ENCODE data around the gene PEX3. TPM values are rescaled to one million over a fixed set of nuclear protein-coding genes. Genes with fewer than 3 reads are reported as not detected.
A peak's percentile ranks its signal among the peaks of the same experiment; 100 is the strongest.

The PEX3 gene
- total RNA-seq, 3 donors from 2014 or later, result 10.0 to 13.6 (median 12.7) TPM

- TF ChIP-seq CTCF (IDR thresholded peaks at IDR 0.05), result no peak
- intact Hi-C loops (cut with DNase I, micrococcal nuclease), result no loop called here
- Histone ChIP-seq H3K9me3 (no peaks in the 10 kb centered on the region), H3K36me3 (ENCODE audit: low read depth) (no peaks in the 10 kb centered on the region), H3K4me1 (ENCODE audit: low read depth) (peaks cover 13% of the 10 kb centered on the region), H3K4me3 (peak overlapping the region; percentile 48)
- ATAC-seq (peak; percentile 77), DNase-seq (peak; percentile 67 to 78 (median 77))
Observed at GRCh38 chr6:143536461-143536865, 85.9 kb downstream of the PEX3 start.

GRCh38 chr6:143536866-143537691 lies 86.5 kb downstream of the PEX3 start:
- peak; percentile 40 for TF ChIP-seq CTCF (IDR thresholded peaks at IDR 0.05)
- peak; percentile 78 for ATAC-seq
- peak; percentile 81 to 91 (median 83) for DNase-seq
- H3K36me3 ChIP-seq (ENCODE audit: low read depth), result no peaks in the 10 kb centered on the region
- H3K4me3 ChIP-seq, result peak overlapping the region; percentile 48
- intact Hi-C loops (cut with DNase I, micrococcal nuclease), result no loop called here
- H3K9me3 ChIP-seq, result no peaks in the 10 kb centered on the region
- H3K4me1 ChIP-seq (ENCODE audit: low read depth), result peaks cover 13% of the 10 kb centered on the region

GRCh38 chr6:143538374-143538773 lies 87.8 kb downstream of the PEX3 start:
- Histone ChIP-seq H3K4me3 (no peak overlapping the region), H3K36me3 (ENCODE audit: low read depth) (no peaks in the 10 kb centered on the region), H3K4me1 (ENCODE audit: low read depth) (peaks cover 13% of the 10 kb centered on the region), H3K9me3 (no peaks in the 10 kb centered on the region)
- intact Hi-C loops (cut with DNase I, micrococcal nuclease), result no loop called here
- DNase-seq (no peak), ATAC-seq (no peak)
- TF ChIP-seq CTCF (IDR thresholded peaks at IDR 0.05), result no peak

GRCh38 chr6:143539106-143539505 lies 88.5 kb downstream of the PEX3 start:
- intact Hi-C loops (cut with DNase I, micrococcal nuclease), result no loop called here
- Histone ChIP-seq H3K4me1 (ENCODE audit: low read depth) (peaks cover 16% of the 10 kb centered on the region), H3K4me3 (no peak overlapping the region), H3K9me3 (no peaks in the 10 kb centered on the region), H3K36me3 (ENCODE audit: low read depth) (no peaks in the 10 kb centered on the region)
- TF ChIP-seq CTCF (IDR thresholded peaks at IDR 0.05), result no peak
- ATAC-seq, result no peak
- DNase-seq, result no peak

- DNase-seq (no peak), ATAC-seq (no peak)
- intact Hi-C loops (cut with DNase I, micrococcal nuclease), result no loop called here
- TF ChIP-seq CTCF (IDR thresholded peaks at IDR 0.05), result no peak
- H3K4me1 ChIP-seq (ENCODE audit: low read depth), result peaks cover 22% of the 10 kb centered on the region
- no peaks in the 10 kb centered on the region for H3K9me3 ChIP-seq
- no peaks in the 10 kb centered on the region for H3K36me3 ChIP-seq (ENCODE audit: low read depth)
- no peak overlapping the region for H3K4me3 ChIP-seq
Observed at GRCh38 chr6:143539734-143540133, 89.1 kb downstream of the PEX3 start.

Data from mucosa of descending colon (tissue), 3 donors.